Measurements from ENCODE around the gene SNU13.
"Not testable (repeated sequence)": the region's sequence is repeated elsewhere in the genome, so short reads cannot be mapped to it uniquely, and the experiment has no call there.

Gene SNU13

DNA sequence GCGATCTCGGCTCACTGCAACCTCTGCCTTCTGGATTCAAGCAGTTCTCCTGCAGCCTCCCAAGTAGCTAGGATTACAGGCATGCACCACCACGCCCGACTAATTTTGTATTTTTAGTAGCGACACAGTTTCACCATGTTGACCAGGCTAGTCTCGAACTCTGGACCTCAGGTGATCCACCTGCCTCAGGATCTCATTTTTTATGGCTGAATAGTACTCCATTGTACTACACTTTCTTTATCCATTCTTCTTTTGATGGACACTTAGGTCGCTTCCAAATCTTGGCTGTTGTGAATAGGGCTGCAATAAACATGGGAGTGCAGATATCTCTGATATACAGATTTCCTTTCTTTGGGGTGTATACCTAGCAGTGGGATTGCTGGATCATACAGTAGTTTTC, 46.8 kb downstream of the SNU13 start:
- no peak for DNase-seq (ENCODE audit: low read depth in 2 of 2)

DNA sequence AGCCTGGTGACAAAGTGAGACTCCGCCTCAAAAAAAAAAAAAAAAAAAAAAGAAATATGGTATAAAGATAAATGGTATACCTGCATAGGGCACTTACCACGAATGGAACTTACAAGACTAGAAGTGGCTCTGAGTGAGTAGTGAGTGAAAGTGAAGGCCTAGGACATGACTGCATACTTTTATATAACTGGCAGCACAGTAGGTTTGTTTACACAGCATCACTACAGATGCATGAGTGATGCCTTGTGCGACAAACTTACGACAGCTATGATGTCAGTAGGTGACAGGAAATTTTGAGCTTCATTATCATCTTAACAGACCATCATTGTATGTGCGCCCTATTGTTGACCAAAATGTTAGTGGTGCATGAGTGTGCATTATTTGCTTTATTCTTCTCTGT, 49.9 kb downstream of the SNU13 start:
- DNase-seq (ENCODE audit: low read depth in 2 of 2) = no peak

DNA sequence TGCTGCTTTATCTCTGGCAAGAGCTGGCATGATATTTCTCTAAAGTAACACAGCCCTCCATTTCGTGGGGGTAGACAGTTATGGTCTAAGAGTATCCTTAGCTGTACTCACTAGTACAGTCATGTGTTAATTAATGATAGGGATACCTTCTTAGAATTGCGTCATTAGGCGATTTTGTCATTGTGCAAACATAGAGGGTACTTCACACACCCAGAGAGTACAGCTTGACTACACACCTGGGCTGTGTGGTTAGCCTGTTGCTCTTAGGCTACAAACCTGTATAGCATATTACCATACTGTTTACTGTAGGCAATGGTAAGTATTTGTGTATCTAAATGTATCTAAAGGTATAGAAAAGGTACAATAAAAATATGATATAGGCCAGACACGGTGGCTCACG, 50.5 kb downstream of the SNU13 start:
- DNase-seq (ENCODE audit: low read depth in 2 of 2) = no peak

DNA sequence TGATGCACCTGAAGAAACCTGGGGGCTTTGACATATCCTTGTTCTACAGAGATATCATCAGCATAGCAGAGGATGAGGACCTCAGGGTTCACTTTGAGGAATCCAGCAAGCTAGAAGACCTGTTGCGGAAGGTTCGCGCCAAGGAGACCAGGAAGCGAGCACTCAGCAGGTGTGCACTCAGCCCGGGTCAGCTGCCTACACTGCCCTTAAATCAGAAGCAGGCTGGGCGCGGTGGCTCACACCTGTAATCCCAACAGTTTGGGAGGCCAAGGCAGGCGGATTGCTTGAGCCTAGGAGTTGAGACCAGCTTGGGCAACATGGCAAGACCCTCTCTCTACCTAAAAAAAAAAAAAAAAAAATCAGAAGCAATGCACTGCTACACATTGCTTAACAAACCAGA, 51.0 kb downstream of the SNU13 start:
- not testable (repeated sequence) for DNase-seq (ENCODE audit: low read depth in 2 of 2)

DNA sequence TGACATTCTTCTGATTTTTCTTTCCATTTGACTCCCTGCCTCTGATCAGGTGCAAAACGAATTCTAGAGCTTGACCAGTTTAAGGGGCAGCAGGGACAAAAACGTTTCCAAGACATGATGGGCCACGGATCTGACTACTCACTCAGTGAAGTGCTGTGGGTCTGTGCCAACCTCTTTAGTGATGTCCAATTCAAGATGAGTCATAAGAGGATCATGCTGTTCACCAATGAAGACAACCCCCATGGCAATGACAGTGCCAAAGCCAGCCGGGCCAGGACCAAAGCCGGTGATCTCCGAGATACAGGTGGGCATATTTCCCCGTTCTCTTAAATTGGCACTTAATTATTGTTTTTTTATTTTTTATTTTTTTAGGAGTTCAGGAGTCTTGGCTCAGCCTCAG, 52.2 kb downstream of the SNU13 start:
- DNase-seq (ENCODE audit: low read depth in 2 of 2) = no peak

DNA sequence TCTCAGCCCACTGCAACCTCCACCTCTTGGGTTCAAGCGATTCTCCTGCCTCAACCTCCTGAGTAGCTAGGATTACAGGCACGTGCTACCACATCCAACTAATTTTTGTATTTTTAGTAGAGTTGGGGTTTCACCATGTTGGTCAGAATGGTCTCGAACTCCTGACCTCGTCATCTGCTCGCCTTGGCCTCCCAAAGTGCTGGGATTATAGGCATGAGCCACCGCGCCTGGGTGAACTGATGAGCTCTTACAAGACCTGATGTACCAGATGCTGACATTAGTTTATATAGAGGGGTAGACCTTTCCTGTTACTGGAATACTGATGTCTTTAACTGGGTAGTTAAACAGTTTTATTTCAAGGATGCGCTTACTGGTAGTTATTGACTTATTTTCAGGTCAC, 54.1 kb downstream of the SNU13 start:
- not testable (repeated sequence) for DNase-seq (ENCODE audit: low read depth in 2 of 2)

DNA sequence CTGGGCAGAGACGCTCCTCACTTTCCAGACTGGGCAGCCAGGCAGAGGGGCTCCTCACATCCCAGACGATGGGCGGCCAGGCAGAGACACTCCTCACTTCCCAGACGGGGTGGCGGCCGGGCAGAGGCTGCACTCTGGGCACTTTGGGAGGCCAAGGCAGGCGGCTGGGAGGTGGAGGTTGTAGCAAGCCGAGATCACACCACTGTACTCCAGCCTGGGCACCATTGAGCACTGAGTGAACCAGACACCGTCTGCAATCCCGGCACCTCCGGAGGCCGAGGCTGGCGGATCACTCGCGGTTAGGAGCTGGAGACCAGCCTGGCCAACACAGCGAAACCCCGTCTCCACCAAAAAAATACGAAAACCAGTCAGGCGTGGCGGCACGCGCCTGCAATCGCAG, 57.1 kb downstream of the SNU13 start:
- DNase-seq (ENCODE audit: low read depth in 2 of 2) = not testable (repeated sequence)

DNA sequence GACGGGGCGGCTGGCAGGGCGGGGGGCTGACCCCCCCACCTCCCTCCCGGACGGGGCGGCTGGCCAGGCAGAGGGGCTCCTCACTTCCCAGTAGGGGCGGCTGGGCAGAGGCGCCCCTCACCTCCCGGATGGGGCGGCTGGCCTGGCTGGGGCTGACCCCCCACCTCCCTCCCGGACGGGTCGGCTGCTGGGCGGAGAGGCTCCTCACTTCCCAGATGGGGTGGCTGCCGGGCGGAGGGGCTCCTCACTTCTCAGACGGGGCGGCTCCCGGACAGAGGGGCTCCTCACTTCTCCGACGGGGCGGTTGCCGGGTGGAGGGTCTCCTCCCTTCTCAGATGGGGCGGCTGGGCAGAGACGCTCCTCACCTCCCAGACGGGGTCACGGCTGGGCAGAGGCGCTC, 57.6 kb downstream of the SNU13 start:
- not testable (repeated sequence) for DNase-seq (ENCODE audit: low read depth in 2 of 2)

DNA sequence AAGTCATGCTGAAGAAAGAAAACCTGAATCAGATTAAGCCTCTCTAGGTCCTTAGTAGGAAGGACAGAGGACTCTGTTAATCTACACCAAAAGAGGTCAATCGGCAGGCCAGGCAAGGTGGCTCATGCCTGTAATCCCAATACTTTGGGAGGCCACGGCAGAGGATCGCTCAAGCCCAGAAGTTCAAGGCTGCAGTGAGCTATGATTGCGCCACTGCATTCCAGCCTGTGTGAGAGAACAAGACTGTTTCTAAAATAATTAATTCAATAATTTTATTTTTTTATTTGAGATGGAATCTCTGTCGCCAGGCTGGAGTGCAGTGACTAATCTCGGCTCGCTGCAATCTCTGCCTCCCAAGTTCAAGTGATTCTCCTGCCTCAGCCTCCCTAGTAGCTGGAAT, 63.1 kb downstream of the SNU13 start:
- no peak for DNase-seq (ENCODE audit: low read depth in 2 of 2)

Data from fibroblast of skin of left quadriceps (primary cell).